ENCODE measurements around the gene ARIH2. TPM values are rescaled to one million over a fixed set of nuclear protein-coding genes. Genes with fewer than 3 reads are reported as not detected.

Gene ARIH2
- total RNA-seq, 1 experiment from 2014 or later = 122 TPM

DNA sequence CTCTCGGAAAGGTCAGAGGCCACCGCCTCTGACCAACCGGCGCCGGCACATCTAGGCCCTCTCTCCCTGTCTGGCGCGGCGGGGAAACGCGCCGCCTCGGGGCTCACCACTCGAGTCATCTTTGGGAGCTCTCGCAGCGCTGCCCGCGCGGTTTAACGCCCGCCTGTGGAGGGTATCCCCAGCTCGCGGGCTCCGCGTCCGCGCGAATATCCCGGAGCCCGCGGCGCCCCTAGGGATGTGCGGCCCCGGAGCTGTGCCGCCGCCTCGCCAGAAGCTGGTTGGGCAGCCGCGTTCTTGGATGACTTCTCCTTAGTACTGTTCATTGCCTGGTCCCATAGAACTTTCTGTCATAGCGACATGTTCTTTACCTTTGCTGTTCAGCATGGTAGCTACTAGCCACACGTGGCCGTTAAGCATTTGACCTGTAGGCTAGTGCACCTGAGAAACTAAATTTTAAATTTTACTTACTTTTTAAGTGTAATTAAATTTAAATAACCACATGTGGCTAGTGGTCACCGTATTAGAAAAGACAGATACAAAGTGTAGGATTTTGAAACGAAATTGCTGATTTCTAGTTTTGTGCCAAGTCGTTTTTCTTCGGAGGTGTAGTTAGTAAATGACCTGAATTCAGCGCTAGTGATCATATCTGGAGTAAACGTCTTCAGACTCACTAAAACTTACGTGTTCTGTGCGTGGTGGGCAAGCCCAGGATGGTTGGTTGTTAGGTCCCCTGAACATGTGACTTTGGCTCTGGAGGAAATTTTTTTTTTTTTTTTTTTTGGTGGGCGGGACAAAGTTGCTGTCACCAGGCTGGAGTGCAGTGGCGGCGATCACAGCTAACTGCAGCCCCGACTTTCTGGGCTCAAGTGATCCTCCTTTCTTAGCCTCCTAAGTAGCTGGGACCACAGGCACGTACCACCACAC, 835 bp downstream of the ARIH2 start:
- Mint-ChIP-seq H3K36me3 (ENCODE audit: insufficient read depth in 1 of 3, low read depth in 3 of 3) (peaks cover 6 to 18% (median 12%) of the 10 kb centered on the region in 3 experiments; a peak in 6 of 7 replicates), H3K9me3 (no peaks in the 10 kb centered on the region), H3K4me3 (peak overlapping the region; percentile 93 to 96), H3K4me1 (peaks cover 7 to 10% of the 10 kb centered on the region in 2 experiments), H3K27me3 (ENCODE audit: low read depth) (no peaks in the 10 kb centered on the region), H3K27ac (peak overlapping the region; percentile 77 to 89 (median 78); a peak in 5 of 7 replicates)
- Histone ChIP-seq H3K79me2 (ENCODE audit: insufficient read depth, low read length) (peaks cover 14% of the 10 kb centered on the region; the same call in 1 of the 2 replicates), H3K9me3 (ENCODE audit: control insufficient read depth, low read depth, low read length) (no peaks in the 10 kb centered on the region), H4K5ac (ENCODE audit: insufficient read length, low read depth, low read length) (peak overlapping the region; percentile 41), H4K91ac (ENCODE audit: insufficient read length, low read depth, low read length) (no peak overlapping the region), H2AFZ (ENCODE audit: low read length) (no peak overlapping the region), H3K56ac (ENCODE audit: insufficient read length, low read depth, low read length) (no peak overlapping the region), H2AK5ac (ENCODE audit: insufficient read length, low read length) (no peak overlapping the region), H3K27ac (ENCODE audit: insufficient read length, low read depth, low read length) (no peak overlapping the region), H3T11ph (ENCODE audit: low read length) (no peak overlapping the region), H3K79me1 (ENCODE audit: insufficient read depth, low read depth, low read length, poor library complexity, severe bottlenecking) (peaks cover 8% of the 10 kb centered on the region), H3K18ac (ENCODE audit: insufficient read length, low read depth, low read length) (no peak overlapping the region), H2BK20ac (ENCODE audit: low read depth, low read length, poor library complexity, severe bottlenecking) (no peak overlapping the region), H3K4ac (ENCODE audit: low read depth, low read length) (no peak overlapping the region), H3K27me3 (ENCODE audit: insufficient read depth, low read length) (no peaks in the 10 kb centered on the region), H3K23ac (ENCODE audit: insufficient read length, low read depth, low read length) (peak overlapping the region; percentile 69), H3K4me1 (ENCODE audit: insufficient read depth, low read length) (no peaks in the 10 kb centered on the region; the same call in 1 of the 2 replicates), H3K14ac (ENCODE audit: insufficient read depth, low read length) (peak overlapping the region; percentile 75; the same call in 1 of the 2 replicates), H3K4me2 (ENCODE audit: insufficient read depth, insufficient read length, low read length) (peak overlapping the region; percentile 100), H2BK15ac (ENCODE audit: low read depth, low read length) (no peak overlapping the region), H2BK5ac (ENCODE audit: insufficient read length, low read length) (no peak overlapping the region), H3K9ac (ENCODE audit: extremely low read depth, insufficient read length, low read length) (peak overlapping the region; percentile 83), H4K8ac (replicated peaks; ENCODE audit: insufficient read length, low read depth, low read length) (no peak overlapping the region), H2BK120ac (ENCODE audit: low read depth, low read length, poor library complexity, severe bottlenecking) (no peak overlapping the region), H3K23me2 (ENCODE audit: insufficient read length, low read depth, low read length, poor library complexity, severe bottlenecking) (peaks cover 12% of the 10 kb centered on the region), H2BK12ac (ENCODE audit: insufficient read length, low read depth, low read length) (no peak overlapping the region), H4K20me1 (ENCODE audit: control insufficient read depth, insufficient read depth, insufficient read length) (peaks cover 4% of the 10 kb centered on the region)
- DNase-seq = peak; percentile 38
- no peak for TF ChIP-seq CTCF (conservative IDR thresholded peaks at IDR 0.05)
- no CpG with 5 or more reads among the region's 54 CpGs for WGBS (ENCODE audit: extremely low coverage, insufficient read length, low lambda C conversion rate)
